Heart left ventricle (tissue), 13 donors: ENCODE measurements around the gene ENTR1.

ENCODE experiments used
- POLR2A ChIP-seq, 2 donors: fragments of 450-650 bp; IDR thresholded peaks; one replicate each; pipeline ENCODE4 v1.6.1; 2017; ENCODE audit warnings: antibody characterized with exemption in 2 of 2, mild to moderate bottlenecking in 2 of 2, moderate library complexity in 2 of 2
- TF ChIP-seq, protein P1 (sequence below), 12 donors: fragments of 200-600 bp; sonication (generic) in 4 of 12; IDR thresholded peaks; one replicate each; pipeline versions ENCODE4 v1.5.0 to v1.8.0; 2018 to 2022; ENCODE audit warnings: antibody characterized with exemption in 12 of 12, mild to moderate bottlenecking in 5 of 12
- donor health status: ischemic (EF 13 %, LVEDD 7.1; RV severe dilation, severe dysfunction).
- donor health status: DM: no; HTN: yes; CAD: no.
- donor health status: DM: no; HTN: no; CAD: no.
- donor health status: ischemic (EF 25% LVEDD 6.9; RV normal size, moderate dysfunction).
- donor health status: ischemic (EF 25% LVEDD 5.7; RV mildly dilated, moderate dysfunction).
- donor health status: ischemic (EF 35%, LVEDD 5.7; RV mildly dilated, moderate dysfunction).
- donor health status: nonischemic (EF 11% LVEDD 7.7; RV severe dilation, severe dysfunction).
- donor health status: DM: yes; HTN: yes; CAD: no.
- donor health status: PGD.
- donor health status: ischemic (EF 29% LVEDD 5.4; RV normal size, mild dysfunction).
- donor health status: nonischemic (EF 23%, LVEDD 6.1; RV moderate dilation, normal function).

DNA sequence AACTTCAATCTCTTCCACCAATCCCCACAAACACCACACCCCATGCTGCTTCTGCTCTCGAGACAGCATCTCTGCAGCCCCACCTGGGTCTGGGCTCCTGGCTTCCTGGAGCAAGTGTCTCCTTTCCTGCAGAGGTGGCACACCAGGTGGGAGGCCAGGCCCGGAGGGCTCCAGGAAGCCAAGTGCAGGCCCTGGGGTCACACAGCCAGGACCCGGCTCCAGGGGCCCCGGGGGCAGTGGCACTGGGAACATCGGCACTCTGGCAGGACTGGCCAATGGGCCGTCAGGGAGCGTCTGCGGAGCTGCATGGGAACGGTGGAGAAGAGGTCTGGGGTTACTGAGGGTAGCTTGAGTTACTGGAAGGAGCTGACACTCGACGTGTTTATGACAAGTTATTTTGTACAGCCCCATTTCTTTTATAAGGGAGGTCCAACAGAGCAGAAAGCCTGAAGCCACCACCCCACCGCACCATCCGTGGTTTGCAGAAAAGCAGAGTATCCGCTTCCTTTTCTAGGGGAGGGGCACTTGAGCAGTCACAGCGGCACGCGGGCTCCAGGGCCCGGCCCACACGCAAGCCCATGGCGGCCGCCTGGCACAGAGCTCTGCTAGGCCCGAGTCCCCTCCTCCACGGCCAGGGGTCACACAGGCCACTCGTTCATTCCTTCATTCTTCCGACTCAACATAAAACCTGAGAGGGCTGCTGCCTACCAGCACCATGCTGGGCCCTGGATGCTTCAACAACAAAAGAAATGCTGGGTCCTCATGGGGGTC lies 43.8 kb upstream of the ENTR1 start:
- TF ChIP-seq, protein P1, sequence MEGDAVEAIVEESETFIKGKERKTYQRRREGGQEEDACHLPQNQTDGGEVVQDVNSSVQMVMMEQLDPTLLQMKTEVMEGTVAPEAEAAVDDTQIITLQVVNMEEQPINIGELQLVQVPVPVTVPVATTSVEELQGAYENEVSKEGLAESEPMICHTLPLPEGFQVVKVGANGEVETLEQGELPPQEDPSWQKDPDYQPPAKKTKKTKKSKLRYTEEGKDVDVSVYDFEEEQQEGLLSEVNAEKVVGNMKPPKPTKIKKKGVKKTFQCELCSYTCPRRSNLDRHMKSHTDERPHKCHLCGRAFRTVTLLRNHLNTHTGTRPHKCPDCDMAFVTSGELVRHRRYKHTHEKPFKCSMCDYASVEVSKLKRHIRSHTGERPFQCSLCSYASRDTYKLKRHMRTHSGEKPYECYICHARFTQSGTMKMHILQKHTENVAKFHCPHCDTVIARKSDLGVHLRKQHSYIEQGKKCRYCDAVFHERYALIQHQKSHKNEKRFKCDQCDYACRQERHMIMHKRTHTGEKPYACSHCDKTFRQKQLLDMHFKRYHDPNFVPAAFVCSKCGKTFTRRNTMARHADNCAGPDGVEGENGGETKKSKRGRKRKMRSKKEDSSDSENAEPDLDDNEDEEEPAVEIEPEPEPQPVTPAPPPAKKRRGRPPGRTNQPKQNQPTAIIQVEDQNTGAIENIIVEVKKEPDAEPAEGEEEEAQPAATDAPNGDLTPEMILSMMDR (IDR thresholded peaks at IDR 0.05): no peak
- no peak for TF ChIP-seq POLR2A (IDR thresholded peaks at IDR 0.05)
